NT2/D1 (cell line): ENCODE results near the gene ZNF550.
A peak's percentile ranks its signal among the peaks of the same experiment; 100 is the strongest.
"Not testable (repeated sequence)": the region's sequence is repeated elsewhere in the genome, so short reads cannot be mapped to it uniquely, and the experiment has no call there.

Experiments used
- DNase-seq: peaks from one replicate; pipeline ENCODE4 v3.0.0-alpha.2; 2011; ENCODE audit warnings: low read depth, low spot score
- H3K27me3 ChIP-seq: 2 replicates; pipeline ENCODE4 v1.6.0; 2011; ENCODE audit warnings: mild to moderate bottlenecking; ENCODE audit not compliant: insufficient read length, insufficient read depth
- H3K36me3 ChIP-seq: 2 replicates; pipeline ENCODE4 v1.6.1; 2011; ENCODE audit warnings: mild to moderate bottlenecking, low read length, mixed read lengths; ENCODE audit not compliant: insufficient read depth, insufficient read length
- H3K4me1 ChIP-seq: 2 replicates; pipeline ENCODE4 v1.5.1; 2011; ENCODE audit not compliant: insufficient read depth, insufficient read length
- H3K4me3 ChIP-seq: 2 replicates; pipeline ENCODE4 v1.5.1; 2011; ENCODE audit warnings: low read depth; ENCODE audit not compliant: insufficient read length
- H3K9ac ChIP-seq: 2 replicates; pipeline ENCODE4 v1.6.0; 2011; ENCODE audit warnings: low read depth; ENCODE audit not compliant: insufficient read length
- H3K9me3 ChIP-seq: 2 replicates; pipeline ENCODE4 v1.5.1; 2011; ENCODE audit warnings: mild to moderate bottlenecking, low read length; ENCODE audit not compliant: insufficient read depth
- SUZ12 ChIP-seq: IDR thresholded peaks from 2 replicates; pipeline ENCODE4 v1.6.1; 2011; ENCODE audit not compliant: insufficient read length, insufficient read depth; ENCODE audit errors: extremely low read depth
- YY1 ChIP-seq: IDR thresholded peaks from 2 replicates; pipeline ENCODE4 v1.6.1; 2011; ENCODE audit not compliant: insufficient read length, insufficient read depth
- ZNF274 ChIP-seq: IDR thresholded peaks from 2 replicates; pipeline ENCODE4 v1.6.1; 2011; ENCODE audit warnings: mild to moderate bottlenecking, low read depth, low read length

ZNF550 gene

GRCh38 chr19:57527136-57527881 lies 32.4 kb downstream of the ZNF550 start, which contains the start of gene ZNF549:
Gene ZNF549 (plus strand): TSS chr19:57527356. CDS start chr19:57527574, 218 bp downstream.
- no peak for TF ChIP-seq YY1
- no peak for TF ChIP-seq SUZ12
- TF ChIP-seq ZNF274 = no peak

GRCh38 chr19:57518021-57518420 lies 41.6 kb downstream of the ZNF550 start:
- H3K9ac ChIP-seq, H3K4me3 ChIP-seq, H3K36me3 ChIP-seq, DNase-seq, H3K27me3 ChIP-seq, H3K4me1 ChIP-seq: not testable (repeated sequence)
- peaks cover 25% of the 10 kb centered on the region for H3K9me3 ChIP-seq

More at GRCh38 chr19:57527136-57527881, 32.4 kb downstream of the ZNF550 start, which contains the start of gene ZNF549:
- Histone ChIP-seq H3K27me3 (no peaks in the 10 kb centered on the region), H3K4me1 (peaks cover 2% of the 10 kb centered on the region), H3K36me3 (peaks cover 18% of the 10 kb centered on the region), H3K9me3 (no peaks in the 10 kb centered on the region), H3K9ac (peak within 1 kb of the TSS; percentile 93), H3K4me3 (peak within 1 kb of the TSS; percentile 86)
- peak; percentile 85 for DNase-seq

- Histone ChIP-seq H3K4me1 (no peaks in the 10 kb centered on the region), H3K4me3 (no peak overlapping the region), H3K36me3 (peaks cover 6% of the 10 kb centered on the region), H3K27me3 (no peaks in the 10 kb centered on the region), H3K9ac (no peak overlapping the region), H3K9me3 (peaks cover 43% of the 10 kb centered on the region)
- no peak for TF ChIP-seq ZNF274
- no peak for TF ChIP-seq YY1
- TF ChIP-seq SUZ12 = no peak
- no peak for DNase-seq
Measured at GRCh38 chr19:57515255-57515654, 44.4 kb downstream of the ZNF550 start.

GRCh38 chr19:57512845-57513244 lies 46.8 kb downstream of the ZNF550 start:
- Histone ChIP-seq H3K9me3 (peaks cover 43% of the 10 kb centered on the region), H3K9ac (no peak overlapping the region), H3K4me1 (no peaks in the 10 kb centered on the region), H3K27me3 (no peaks in the 10 kb centered on the region), H3K4me3 (no peak overlapping the region), H3K36me3 (peaks cover 12% of the 10 kb centered on the region)
- DNase-seq = no peak
- TF ChIP-seq SUZ12 = no peak
- TF ChIP-seq ZNF274 = no peak
- no peak for TF ChIP-seq YY1

- DNase-seq = no peak
- Histone ChIP-seq H3K9ac (no peak overlapping the region), H3K4me3 (no peak overlapping the region), H3K27me3 (no peaks in the 10 kb centered on the region), H3K36me3 (peaks cover 23% of the 10 kb centered on the region), H3K4me1 (no peaks in the 10 kb centered on the region), H3K9me3 (peaks cover 43% of the 10 kb centered on the region)
- TF ChIP-seq YY1 (no peak), SUZ12 (no peak), ZNF274 (no peak)
Measured at GRCh38 chr19:57511484-57511883, 48.2 kb downstream of the ZNF550 start.

- no peaks in the 10 kb centered on the region for H3K4me1 ChIP-seq
- H3K9me3 ChIP-seq = no peaks in the 10 kb centered on the region
- no peak overlapping the region for H3K9ac ChIP-seq
- H3K36me3 ChIP-seq = peaks cover 54% of the 10 kb centered on the region
- no peaks in the 10 kb centered on the region for H3K27me3 ChIP-seq
- TF ChIP-seq ZNF274 (no peak), YY1 (no peak), SUZ12 (no peak)
- H3K4me3 ChIP-seq = no peak overlapping the region
- DNase-seq = no peak
Measured at GRCh38 chr19:57506163-57506562, 53.5 kb downstream of the ZNF550 start.

GRCh38 chr19:57500400-57500799 lies 59.3 kb downstream of the ZNF550 start:
- H3K9ac ChIP-seq = peak overlapping the region; percentile 50
- peaks cover 27% of the 10 kb centered on the region for H3K36me3 ChIP-seq
- DNase-seq = not testable (repeated sequence)

GRCh38 chr19:57499680-57500395 lies 59.8 kb downstream of the ZNF550 start, which contains the start of gene ZNF773:
Gene ZNF773 (plus strand): TSS chr19:57499938. CDS start chr19:57500081, 143 bp downstream.
- DNase-seq = peak; percentile 84
- not testable (repeated sequence) for H3K4me1 ChIP-seq, H3K27me3 ChIP-seq, H3K9me3 ChIP-seq
- peak within 1 kb of the TSS; percentile 88 for H3K9ac ChIP-seq
- peak within 1 kb of the TSS; percentile 60 for H3K4me3 ChIP-seq
- peaks cover 23% of the 10 kb centered on the region for H3K36me3 ChIP-seq

More at GRCh38 chr19:57500400-57500799, 59.3 kb downstream of the ZNF550 start:
- H3K9me3 ChIP-seq, H3K4me1 ChIP-seq, H3K27me3 ChIP-seq: not testable (repeated sequence)
- peak overlapping the region; percentile 36 for H3K4me3 ChIP-seq

GRCh38 chr19:57499332-57499679 lies 60.4 kb downstream of the ZNF550 start:
- H3K4me3 ChIP-seq, DNase-seq, H3K9ac ChIP-seq, H3K4me1 ChIP-seq, H3K27me3 ChIP-seq, H3K9me3 ChIP-seq: not testable (repeated sequence)
- peaks cover 21% of the 10 kb centered on the region for H3K36me3 ChIP-seq

- Histone ChIP-seq H3K36me3 (peaks cover 26% of the 10 kb centered on the region), H3K9ac (peak overlapping the region; percentile 64), H3K4me3 (peak overlapping the region; percentile 20)
- H3K9me3 ChIP-seq, H3K4me1 ChIP-seq, H3K27me3 ChIP-seq, DNase-seq: not testable (repeated sequence)
Measured at GRCh38 chr19:57488299-57488644, 71.4 kb downstream of the ZNF550 start.
